ENCODE measurements around the gene PATE1.

GRCh38 chr11:125756050-125756449 is 10.0 kb downstream of the PATE1 start:
- TF ChIP-seq, protein P1, sequence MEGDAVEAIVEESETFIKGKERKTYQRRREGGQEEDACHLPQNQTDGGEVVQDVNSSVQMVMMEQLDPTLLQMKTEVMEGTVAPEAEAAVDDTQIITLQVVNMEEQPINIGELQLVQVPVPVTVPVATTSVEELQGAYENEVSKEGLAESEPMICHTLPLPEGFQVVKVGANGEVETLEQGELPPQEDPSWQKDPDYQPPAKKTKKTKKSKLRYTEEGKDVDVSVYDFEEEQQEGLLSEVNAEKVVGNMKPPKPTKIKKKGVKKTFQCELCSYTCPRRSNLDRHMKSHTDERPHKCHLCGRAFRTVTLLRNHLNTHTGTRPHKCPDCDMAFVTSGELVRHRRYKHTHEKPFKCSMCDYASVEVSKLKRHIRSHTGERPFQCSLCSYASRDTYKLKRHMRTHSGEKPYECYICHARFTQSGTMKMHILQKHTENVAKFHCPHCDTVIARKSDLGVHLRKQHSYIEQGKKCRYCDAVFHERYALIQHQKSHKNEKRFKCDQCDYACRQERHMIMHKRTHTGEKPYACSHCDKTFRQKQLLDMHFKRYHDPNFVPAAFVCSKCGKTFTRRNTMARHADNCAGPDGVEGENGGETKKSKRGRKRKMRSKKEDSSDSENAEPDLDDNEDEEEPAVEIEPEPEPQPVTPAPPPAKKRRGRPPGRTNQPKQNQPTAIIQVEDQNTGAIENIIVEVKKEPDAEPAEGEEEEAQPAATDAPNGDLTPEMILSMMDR (IDR thresholded peaks at IDR 0.05) = no peak
- no peak for TF ChIP-seq POLR2A (IDR thresholded peaks at IDR 0.05)
